HAP-1 (cell line): ENCODE measurements around the gene ABRAXAS1.
A peak's percentile ranks its signal among the peaks of the same experiment; 100 is the strongest.
"Not testable (repeated sequence)": the region's sequence is repeated elsewhere in the genome, so short reads cannot be mapped to it uniquely, and the experiment has no call there.

Experiments
- DNase-seq, 2 experiments: peaks; one replicate each; pipeline ENCODE4 v3.0.0-alpha.2; 2016 to 2020; ENCODE audit warnings: low spot score in 2 of 2
- H3K27me3 ChIP-seq: fragments of 250-450 bp; sonication (Bioruptor Pico); 2 replicates; pipeline ENCODE4 v1.5.1; 2020; ENCODE audit warnings: low read depth, mild to moderate bottlenecking, moderate library complexity
- H3K36me3 ChIP-seq: fragments of 250-450 bp; sonication (Bioruptor Pico); replicated peaks from 2 replicates; pipeline ENCODE4 v1.5.1; 2020; ENCODE audit warnings: mild to moderate bottlenecking
- H3K4me1 ChIP-seq: fragments of 250-450 bp; sonication (Bioruptor Pico); 2 replicates; pipeline ENCODE4 v1.5.1; 2020; ENCODE audit warnings: mild to moderate bottlenecking
- H3K4me3 ChIP-seq: fragments of 250-450 bp; sonication (Bioruptor Pico); 2 replicates; pipeline ENCODE4 v1.5.1; 2020; ENCODE audit warnings: mild to moderate bottlenecking, moderate library complexity
- H3K9me3 ChIP-seq: fragments of 250-450 bp; sonication (Bioruptor Pico); 2 replicates; pipeline ENCODE4 v1.5.1; 2020; ENCODE audit warnings: mild to moderate bottlenecking, moderate library complexity
- in situ Hi-C: fragments of 300-500 bp; cut with MboI; formaldehyde crosslinking; loops from 3 replicates; pipeline ENCODE4 v1.14.3; 2020; ENCODE audit warnings: low sequenced_read_pairs, inconsistent platforms, mixed read lengths

ABRAXAS1 gene

DNA sequence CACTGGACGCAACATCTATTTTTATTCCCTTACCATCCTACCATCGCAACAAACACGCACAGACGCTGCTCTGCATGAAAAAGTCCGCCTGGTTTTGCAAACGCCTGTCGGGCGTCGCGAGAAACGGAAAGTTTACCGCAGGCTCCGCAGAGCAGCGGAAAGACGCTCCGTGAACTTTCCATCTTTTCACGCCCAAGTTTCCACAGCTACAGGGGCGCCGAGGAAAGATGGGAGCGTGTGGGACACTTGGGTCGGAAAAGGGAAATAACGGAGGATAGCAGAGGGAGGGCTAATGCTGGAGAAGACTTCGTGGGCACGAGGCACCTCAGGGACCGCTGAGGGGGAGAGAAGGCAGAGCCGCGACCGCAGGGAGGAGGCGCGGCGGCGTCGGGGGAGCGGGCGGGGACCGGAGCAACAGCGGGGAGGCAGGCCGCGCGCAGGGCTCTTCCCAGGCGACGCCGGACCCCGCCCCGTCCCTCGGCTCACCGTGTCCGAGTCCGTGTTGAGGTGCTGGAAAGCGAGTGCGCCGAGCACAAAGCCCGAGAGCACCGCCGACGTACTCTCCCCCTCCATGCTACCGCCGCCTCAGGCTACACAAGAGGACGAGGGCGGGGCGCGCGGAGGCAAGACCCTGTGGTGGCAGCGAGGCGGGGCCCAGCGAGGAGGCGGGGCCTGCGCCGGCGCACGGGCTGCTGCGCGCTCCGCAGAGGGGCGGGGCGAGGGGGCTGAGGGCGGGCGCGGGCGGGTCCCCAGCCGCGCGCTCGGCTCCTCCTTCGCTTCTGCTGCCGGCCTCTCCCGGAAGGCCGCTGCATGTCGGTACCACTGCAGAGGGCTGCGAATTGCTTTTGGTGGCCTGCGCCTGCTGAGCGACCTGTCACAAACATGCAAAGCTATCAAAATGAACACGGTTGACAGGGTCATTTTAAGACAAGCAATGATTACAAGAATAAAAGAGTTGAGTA lies at the start of gene ABRAXAS1:
Gene ABRAXAS1 (minus strand): TSS at position 601 of the 962 bp plus-strand sequence. CDS start 28 bp downstream, at position 573.
- in situ Hi-C loops, result no loop called here
- peaks cover 24% of the 10 kb centered on the region for H3K4me1 ChIP-seq

DNA sequence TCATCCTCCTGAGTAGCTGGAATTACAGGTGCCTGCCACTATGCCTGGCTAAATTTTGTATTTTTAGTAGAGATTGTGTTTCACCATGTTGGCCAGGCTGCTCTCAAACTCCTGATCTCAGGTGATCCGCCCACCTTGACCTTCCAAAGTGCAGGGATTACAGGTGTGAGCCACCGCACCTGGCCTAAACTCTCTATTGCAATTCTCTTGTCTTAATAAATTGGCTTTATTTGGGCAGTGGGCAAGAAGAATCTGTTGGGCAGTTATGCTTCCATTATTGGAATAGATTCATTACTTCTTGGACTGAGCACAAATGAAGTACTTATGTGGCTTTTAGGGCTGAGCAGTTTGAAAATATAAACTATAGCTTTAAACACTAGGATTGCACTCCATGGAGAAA lies 42.8 kb upstream of the ABRAXAS1 start:
- no peak for DNase-seq
- H3K36me3 ChIP-seq, result no peaks in the 10 kb centered on the region
- peaks cover 15% of the 10 kb centered on the region for H3K9me3 ChIP-seq
- no peaks in the 10 kb centered on the region for H3K4me1 ChIP-seq
- H3K4me3 ChIP-seq, result no peak overlapping the region
- no peaks in the 10 kb centered on the region for H3K27me3 ChIP-seq
- in situ Hi-C loops, result no loop called here

More for the DNA sequence above, at the start of gene ABRAXAS1:
- H3K27me3 ChIP-seq, result no peaks in the 10 kb centered on the region
- H3K9me3 ChIP-seq, result no peaks in the 10 kb centered on the region
- no peaks in the 10 kb centered on the region for H3K36me3 ChIP-seq
- H3K4me3 ChIP-seq, result peak within 1 kb of the TSS; percentile 49
- DNase-seq, result peak; percentile 94 to 98

DNA sequence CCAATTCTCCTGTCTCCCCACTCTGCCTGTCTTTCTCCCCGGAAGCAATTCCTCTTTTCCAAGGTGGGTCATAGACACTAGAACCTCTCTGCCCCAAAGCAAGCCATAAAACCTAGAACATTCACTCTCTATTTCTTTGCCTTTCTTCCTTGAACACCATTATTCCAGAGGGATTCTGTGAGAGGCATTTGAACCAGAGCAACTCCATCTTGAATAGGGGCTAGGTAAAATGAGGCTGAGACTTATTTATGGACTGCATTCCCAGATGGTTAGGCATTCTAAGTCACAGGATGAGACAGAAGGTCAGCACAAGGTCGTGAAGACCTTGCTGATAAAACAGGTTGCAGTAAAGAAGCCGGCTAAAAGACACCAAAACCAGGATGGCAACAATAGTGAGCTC lies 37.3 kb upstream of the ABRAXAS1 start:
- Histone ChIP-seq H3K4me1 (no peaks in the 10 kb centered on the region), H3K9me3 (peaks cover 8% of the 10 kb centered on the region), H3K36me3 (no peaks in the 10 kb centered on the region), H3K27me3 (no peaks in the 10 kb centered on the region), H3K4me3 (no peak overlapping the region)
- no peak for DNase-seq
- in situ Hi-C loops, result no loop called here

DNA sequence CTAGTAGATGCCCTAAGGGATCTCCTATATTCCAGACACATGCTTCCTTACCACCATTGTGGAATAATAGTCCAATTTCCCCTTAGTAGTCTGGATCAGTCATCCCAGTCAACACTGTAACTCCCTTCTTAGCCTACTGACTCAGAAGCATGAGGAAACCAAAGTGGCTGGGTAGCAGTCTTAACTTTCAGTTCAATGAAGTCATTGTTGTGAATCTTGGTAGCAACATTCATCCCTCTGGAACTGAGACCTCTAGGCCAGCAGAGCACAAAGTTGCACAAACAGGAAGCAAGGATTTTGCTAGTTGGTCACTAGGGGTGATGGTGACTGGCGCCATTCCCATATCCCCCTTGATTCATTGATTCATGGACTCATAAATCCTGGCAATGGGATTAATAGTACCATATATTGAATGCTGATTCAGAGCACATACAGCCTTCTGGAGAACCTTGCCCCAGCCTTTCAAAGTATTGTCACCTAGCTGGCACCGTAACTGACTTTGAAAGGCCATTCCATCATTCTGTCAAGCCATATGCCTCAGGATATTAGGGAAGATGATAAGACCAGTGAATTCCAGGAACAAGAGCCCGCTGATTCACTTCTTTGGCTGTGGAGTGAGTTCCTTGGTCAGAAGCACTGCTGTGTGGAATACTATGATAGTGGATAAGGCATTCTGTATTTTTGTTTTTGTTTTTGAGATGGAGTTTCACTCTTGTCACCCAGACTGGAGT lies 31.3 kb upstream of the ABRAXAS1 start:
- H3K36me3 ChIP-seq, result no peaks in the 10 kb centered on the region
- DNase-seq, result no peak
- no peaks in the 10 kb centered on the region for H3K27me3 ChIP-seq
- no peak overlapping the region for H3K4me3 ChIP-seq
- in situ Hi-C loops, result no loop called here
- no peaks in the 10 kb centered on the region for H3K9me3 ChIP-seq
- H3K4me1 ChIP-seq, result no peaks in the 10 kb centered on the region

DNA sequence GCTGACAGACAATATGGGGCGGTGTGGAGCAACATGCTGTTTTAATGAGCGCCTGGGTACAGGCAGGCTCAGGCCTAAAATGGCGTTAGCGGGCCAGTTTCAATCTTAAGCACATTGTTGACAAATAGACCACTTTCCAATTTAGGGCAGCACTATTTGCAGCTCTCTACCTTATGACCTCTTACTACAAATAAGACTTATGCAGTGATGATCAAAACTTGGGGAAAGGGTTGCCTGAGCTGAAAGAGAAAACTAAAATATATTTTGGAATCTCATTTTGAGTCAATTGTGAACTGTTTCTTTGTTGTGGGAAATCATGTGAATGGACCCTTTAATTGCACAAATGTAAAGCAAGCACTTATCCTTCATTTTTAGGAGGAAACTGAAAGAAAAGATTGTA lies 25.5 kb upstream of the ABRAXAS1 start:
- no peak overlapping the region for H3K4me3 ChIP-seq
- H3K36me3 ChIP-seq, result no peaks in the 10 kb centered on the region
- H3K27me3 ChIP-seq, result no peaks in the 10 kb centered on the region
- no peak for DNase-seq
- no peaks in the 10 kb centered on the region for H3K9me3 ChIP-seq
- in situ Hi-C loops, result loop anchor here (5.0 kb wide), 1 partner anchor 127 kb away; no protein-coding TSS in a partner anchor
- H3K4me1 ChIP-seq, result no peaks in the 10 kb centered on the region

DNA sequence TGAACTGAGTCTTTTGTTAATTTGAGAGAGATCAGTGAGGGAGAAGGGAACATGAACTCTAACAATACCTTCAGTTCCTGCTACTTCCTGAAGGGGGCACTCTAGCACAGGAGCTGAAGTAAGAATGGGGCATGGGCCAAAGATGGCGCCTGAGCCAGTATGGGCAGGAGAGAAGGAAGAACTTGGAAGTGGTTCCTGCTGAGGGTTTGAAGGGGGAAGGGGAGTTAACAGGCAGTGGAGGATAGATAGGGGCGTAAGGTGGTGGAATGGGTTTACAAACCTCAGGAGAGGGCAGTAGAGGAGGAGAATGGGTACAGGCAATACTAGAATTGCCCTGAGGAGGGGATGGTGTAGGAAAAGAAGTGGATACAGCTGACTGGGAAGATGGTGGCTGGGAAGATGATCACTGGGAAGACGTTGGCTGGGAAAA lies 24.3 kb upstream of the ABRAXAS1 start:
- H3K27me3 ChIP-seq, H3K36me3 ChIP-seq, H3K4me1 ChIP-seq, H3K4me3 ChIP-seq, H3K9me3 ChIP-seq, in situ Hi-C loops: not testable (repeated sequence)
- DNase-seq, result peak; percentile 30 to 84

DNA sequence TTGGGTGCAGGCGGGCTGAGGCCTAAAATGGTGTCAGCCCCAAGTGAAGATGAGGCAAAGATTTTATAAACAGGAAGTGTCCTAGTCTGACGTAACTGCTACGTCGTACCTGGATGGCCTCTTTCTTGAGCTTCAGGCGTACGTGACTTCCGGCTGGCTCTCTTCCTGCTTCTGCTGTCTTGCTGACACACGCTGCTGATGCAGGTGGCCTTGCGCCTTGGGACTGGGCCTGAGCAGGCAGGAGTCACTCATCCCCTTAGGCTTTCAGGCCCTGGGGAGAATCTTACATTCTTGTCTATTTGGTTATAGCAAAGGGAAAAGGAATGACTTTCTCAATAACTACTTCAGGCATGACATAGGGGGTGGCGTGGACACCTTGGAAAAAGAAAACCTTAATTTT lies 20.1 kb upstream of the ABRAXAS1 start:
- in situ Hi-C loops, result no loop called here
- Histone ChIP-seq H3K36me3 (no peaks in the 10 kb centered on the region), H3K4me1 (no peaks in the 10 kb centered on the region), H3K27me3 (no peaks in the 10 kb centered on the region), H3K4me3 (no peak overlapping the region), H3K9me3 (no peaks in the 10 kb centered on the region)
- DNase-seq, result no peak

DNA sequence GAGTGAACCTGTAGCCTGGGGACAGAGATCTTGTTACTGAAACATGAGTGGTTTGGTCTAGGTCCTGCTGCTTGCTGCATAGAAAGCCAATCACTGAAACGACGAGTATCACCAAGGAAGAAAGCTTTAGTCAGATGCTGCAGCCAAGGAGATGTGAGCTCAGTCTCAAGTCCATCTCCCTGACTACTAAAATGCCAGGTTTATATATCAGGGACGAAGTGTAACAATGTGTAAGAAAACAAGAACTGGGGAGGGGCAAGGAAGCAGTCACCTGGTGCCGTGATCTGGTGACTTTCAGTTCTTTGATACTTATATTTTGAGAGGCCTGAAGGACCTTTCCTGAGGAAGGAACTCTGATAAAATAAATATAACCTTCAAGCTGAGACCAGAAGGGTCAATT lies 19.6 kb upstream of the ABRAXAS1 start:
- H3K4me1 ChIP-seq, result no peaks in the 10 kb centered on the region
- H3K27me3 ChIP-seq, result no peaks in the 10 kb centered on the region
- no peak for DNase-seq
- H3K36me3 ChIP-seq, result no peaks in the 10 kb centered on the region
- H3K4me3 ChIP-seq, result no peak overlapping the region
- in situ Hi-C loops, result no loop called here
- no peaks in the 10 kb centered on the region for H3K9me3 ChIP-seq

DNA sequence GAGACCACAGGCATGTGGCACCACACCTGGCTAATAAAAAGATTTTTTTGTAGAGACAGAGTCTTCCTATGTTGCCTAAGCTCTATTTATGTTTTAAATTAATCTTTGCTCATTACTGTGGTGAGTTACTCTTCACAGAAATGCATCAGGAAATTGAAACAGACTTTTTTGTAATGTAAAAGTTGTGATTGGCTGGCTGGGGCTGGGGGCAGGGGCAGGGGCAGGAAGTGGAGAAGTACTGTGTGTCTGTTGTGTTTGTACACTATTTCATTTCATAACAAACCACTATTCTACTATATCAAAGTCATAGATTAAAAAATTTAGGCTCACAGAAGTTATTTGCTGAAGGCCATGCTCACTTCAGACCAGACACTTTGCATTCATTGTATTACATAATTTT lies 19.1 kb upstream of the ABRAXAS1 start:
- H3K4me3 ChIP-seq, result no peak overlapping the region
- H3K36me3 ChIP-seq, result no peaks in the 10 kb centered on the region
- H3K9me3 ChIP-seq, result no peaks in the 10 kb centered on the region
- in situ Hi-C loops, result no loop called here
- no peaks in the 10 kb centered on the region for H3K4me1 ChIP-seq
- no peaks in the 10 kb centered on the region for H3K27me3 ChIP-seq
- DNase-seq, result no peak

DNA sequence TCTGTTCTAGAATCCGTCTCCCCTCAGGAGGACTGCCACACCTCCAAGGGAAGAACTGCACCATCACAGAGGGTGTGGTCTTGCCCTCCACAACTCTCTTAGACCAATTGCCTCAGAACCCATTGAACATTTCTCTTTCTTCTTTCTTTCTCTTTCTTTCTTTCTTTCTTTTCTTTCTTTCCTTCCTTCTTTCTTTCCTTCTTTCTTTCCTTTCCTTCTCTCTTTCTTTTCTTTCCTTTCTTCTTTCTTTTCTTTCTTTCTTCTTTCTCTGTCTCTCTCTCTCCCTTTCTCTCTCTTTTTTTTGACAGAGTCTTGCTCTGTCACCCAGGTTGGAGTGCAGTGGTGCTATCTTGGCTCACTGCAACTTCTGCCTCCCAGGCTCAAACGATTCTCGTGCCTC lies 16.8 kb upstream of the ABRAXAS1 start:
- H3K27me3 ChIP-seq, in situ Hi-C loops, H3K4me1 ChIP-seq, H3K9me3 ChIP-seq, DNase-seq, H3K36me3 ChIP-seq, H3K4me3 ChIP-seq: not testable (repeated sequence)

DNA sequence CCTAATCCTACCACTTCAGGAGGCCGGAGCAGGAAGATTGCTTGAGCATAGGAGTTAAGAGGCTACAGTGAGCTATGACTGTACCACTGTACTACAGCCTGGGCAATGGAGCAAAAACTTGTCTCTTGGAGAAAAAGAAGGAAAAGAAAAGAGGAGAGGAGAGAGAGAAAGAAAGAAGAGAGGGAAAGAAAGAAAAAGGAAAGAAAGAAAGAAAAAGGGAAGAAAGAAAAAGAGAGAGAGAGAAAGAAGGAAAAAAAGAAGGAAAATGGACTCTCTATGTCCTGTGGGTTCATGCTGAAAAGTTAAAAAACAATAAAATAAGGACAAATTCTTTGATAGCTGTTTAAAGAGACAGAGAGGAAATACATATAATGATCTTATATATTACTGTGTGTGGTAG lies 13.3 kb upstream of the ABRAXAS1 start:
- H3K36me3 ChIP-seq, result no peaks in the 10 kb centered on the region
- DNase-seq, result no peak
- H3K4me3 ChIP-seq, result no peak overlapping the region
- in situ Hi-C loops, result no loop called here
- H3K27me3 ChIP-seq, result no peaks in the 10 kb centered on the region
- no peaks in the 10 kb centered on the region for H3K9me3 ChIP-seq
- H3K4me1 ChIP-seq, result no peaks in the 10 kb centered on the region

DNA sequence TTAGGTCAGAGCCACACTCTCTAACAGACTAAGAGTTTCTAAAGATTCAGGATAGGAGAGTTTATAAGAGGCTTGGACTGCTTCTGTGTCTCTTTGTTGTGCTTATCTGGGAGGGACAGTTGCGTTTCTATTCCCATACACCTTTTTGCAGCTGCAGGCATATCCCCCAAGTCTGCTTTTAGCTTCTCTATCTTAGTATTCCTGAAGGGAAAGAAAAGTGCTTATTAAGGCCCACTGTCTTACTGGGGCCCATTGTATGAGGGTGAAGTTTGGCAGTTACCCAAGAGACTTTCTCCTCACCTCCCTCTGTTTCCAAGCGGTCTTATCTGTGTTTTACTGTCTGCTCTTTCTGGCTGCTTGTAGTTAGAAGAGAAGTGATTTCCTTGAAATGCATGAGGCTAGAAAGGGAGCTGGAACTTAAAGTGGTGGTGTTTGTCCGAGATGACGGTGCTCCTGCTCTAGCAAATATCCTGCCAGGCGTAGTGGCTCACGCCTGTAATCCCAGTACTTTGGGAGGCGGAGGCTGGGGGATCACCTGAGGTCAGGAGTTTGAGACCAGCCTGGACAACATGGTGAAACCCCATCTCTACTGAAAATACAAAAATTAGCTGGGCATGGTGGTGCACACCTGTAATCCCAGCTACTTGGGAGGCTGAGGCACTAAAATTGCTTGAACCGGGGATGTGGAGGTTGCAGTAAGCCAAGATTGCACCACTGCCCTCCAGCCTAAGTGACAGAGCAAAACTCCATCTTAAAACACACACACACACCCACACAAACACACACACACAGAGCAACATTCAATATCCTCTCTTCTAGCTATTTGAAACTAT lies 11.4 kb upstream of the ABRAXAS1 start:
- in situ Hi-C loops, H3K4me1 ChIP-seq, H3K4me3 ChIP-seq, H3K36me3 ChIP-seq, H3K27me3 ChIP-seq, H3K9me3 ChIP-seq, DNase-seq: not testable (repeated sequence)

DNA sequence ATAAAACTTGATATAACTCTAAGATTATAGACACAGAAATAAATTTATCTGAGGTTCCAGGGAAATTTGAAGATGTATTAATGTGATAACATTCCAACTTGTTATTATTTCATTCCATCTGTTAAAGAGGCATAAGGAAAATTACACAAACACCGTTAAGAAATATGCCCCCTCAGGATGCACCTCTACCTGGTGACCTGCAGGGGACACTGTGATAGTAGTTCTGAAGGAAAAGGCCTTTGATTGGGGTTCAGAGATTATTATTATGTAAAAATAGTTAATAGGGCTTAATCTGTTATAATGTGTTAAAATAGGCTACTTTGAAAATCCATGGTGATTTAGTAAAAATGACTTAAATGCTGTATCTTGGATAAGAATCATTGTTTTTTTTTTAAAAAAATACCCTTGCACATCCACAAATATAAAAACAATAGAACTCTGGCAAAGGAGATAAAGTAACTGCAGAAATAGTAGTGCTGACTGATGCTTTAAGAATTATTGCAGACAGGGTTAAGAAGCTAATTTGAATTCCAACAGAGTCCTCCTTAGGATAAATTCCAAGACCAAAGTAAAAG lies 6.1 kb upstream of the ABRAXAS1 start:
- no peaks in the 10 kb centered on the region for H3K36me3 ChIP-seq
- H3K27me3 ChIP-seq, result no peaks in the 10 kb centered on the region
- peak; percentile 57 to 80 for DNase-seq
- H3K4me3 ChIP-seq, result no peak overlapping the region
- H3K9me3 ChIP-seq, result no peaks in the 10 kb centered on the region
- in situ Hi-C loops, result no loop called here
- H3K4me1 ChIP-seq, result peaks cover 23% of the 10 kb centered on the region
